H9 (cell line): Measurements from ENCODE around the gene CCDC12. TPM values are rescaled to one million over a fixed set of nuclear protein-coding genes. Genes with fewer than 3 reads are reported as not detected.

Source experiments
- DNase-seq: peaks from one replicate; pipeline ENCODE4 v3.0.0-alpha.2; 2017
- H2AFZ ChIP-seq: one replicate; pipeline ENCODE4 v1.6.1; 2013; ENCODE audit warnings: mild to moderate bottlenecking, low read length, control low read depth, moderate library complexity
- H2AK5ac ChIP-seq: 2 replicates; pipeline ENCODE4 v1.6.1; 2013; ENCODE audit warnings: low read length, control low read depth, mixed read lengths; ENCODE audit not compliant: insufficient read length
- H2BK120ac ChIP-seq: one replicate; pipeline ENCODE4 v1.6.1; 2013; ENCODE audit warnings: low read depth, mild to moderate bottlenecking, low read length, control low read depth, inconsistent platforms; ENCODE audit not compliant: poor library complexity, severe bottlenecking
- H2BK12ac ChIP-seq: 2 replicates; pipeline ENCODE4 v1.6.1; 2013; ENCODE audit warnings: low read length, control low read depth, mixed read lengths, low read depth; ENCODE audit not compliant: insufficient read length
- H2BK15ac ChIP-seq: 2 replicates; pipeline ENCODE4 v1.6.1; 2013; ENCODE audit warnings: low read depth, low read length, control low read depth
- H2BK20ac ChIP-seq: one replicate; pipeline ENCODE4 v1.6.1; 2013; ENCODE audit warnings: low read depth, mild to moderate bottlenecking, low read length, control low read depth, inconsistent platforms; ENCODE audit not compliant: poor library complexity, severe bottlenecking
- H2BK5ac ChIP-seq: 2 replicates; pipeline ENCODE4 v1.6.1; 2013; ENCODE audit warnings: low read length, control low read depth, mixed read lengths; ENCODE audit not compliant: insufficient read length
- H3K14ac ChIP-seq: 2 replicates; pipeline ENCODE4 v1.6.1; 2013; ENCODE audit warnings: low read length, control low read depth; ENCODE audit not compliant: insufficient read depth
- H3K18ac ChIP-seq: 2 replicates; pipeline ENCODE4 v1.6.1; 2013; ENCODE audit warnings: low read depth, mild to moderate bottlenecking, mixed read lengths, low read length, control low read depth; ENCODE audit not compliant: insufficient read length
- H3K23ac ChIP-seq: 2 replicates; pipeline ENCODE4 v1.6.1; 2013; ENCODE audit warnings: low read length, control low read depth, mixed read lengths, low read depth; ENCODE audit not compliant: insufficient read length
- H3K23me2 ChIP-seq: 2 replicates; pipeline ENCODE4 v1.6.1; 2013; ENCODE audit warnings: low read depth, mild to moderate bottlenecking, mixed read lengths, low read length, control low read depth; ENCODE audit not compliant: insufficient read length, poor library complexity, severe bottlenecking
- H3K27ac ChIP-seq: 2 replicates; pipeline ENCODE4 v1.5.1; 2013; ENCODE audit warnings: low read length, control low read depth, mixed read lengths, low read depth; ENCODE audit not compliant: insufficient read length
- H3K27me3 ChIP-seq: 2 replicates; pipeline ENCODE4 v1.6.1; 2013; ENCODE audit warnings: low read length, control low read depth, inconsistent platforms; ENCODE audit not compliant: insufficient read depth
- H3K4ac ChIP-seq: 2 replicates; pipeline ENCODE4 v1.6.1; 2013; ENCODE audit warnings: low read depth, mild to moderate bottlenecking, control low read depth, inconsistent platforms, low read length, moderate library complexity
- H3K4me1 ChIP-seq: 2 replicates; pipeline ENCODE4 v1.6.1; 2013; ENCODE audit warnings: low read length, control low read depth, inconsistent platforms; ENCODE audit not compliant: insufficient read depth
- H3K4me2 ChIP-seq: 2 replicates; pipeline ENCODE4 v1.6.1; 2013; ENCODE audit warnings: low read length, control low read depth, mixed read lengths; ENCODE audit not compliant: insufficient read length, insufficient read depth
- H3K56ac ChIP-seq: 2 replicates; pipeline ENCODE4 v1.6.1; 2013; ENCODE audit warnings: low read depth, mild to moderate bottlenecking, mixed read lengths, low read length, control low read depth; ENCODE audit not compliant: insufficient read length
- H3K79me1 ChIP-seq: 2 replicates; pipeline ENCODE4 v1.6.1; 2013; ENCODE audit warnings: low read depth, mild to moderate bottlenecking, moderate library complexity, low read length, control low read depth, inconsistent platforms; ENCODE audit not compliant: insufficient read depth, poor library complexity, severe bottlenecking
- H3K79me2 ChIP-seq: 2 replicates; pipeline ENCODE4 v1.6.1; 2013; ENCODE audit warnings: low read length, control low read depth, inconsistent platforms; ENCODE audit not compliant: insufficient read depth
- H3K9ac ChIP-seq: 2 replicates; pipeline ENCODE4 v1.6.1; 2013; ENCODE audit warnings: low read length, control low read depth, mixed read lengths; ENCODE audit not compliant: insufficient read length; ENCODE audit errors: extremely low read depth
- H3K9me3 ChIP-seq: one replicate; pipeline ENCODE4 v1.6.1; 2013; ENCODE audit warnings: low read depth, low read length, inconsistent platforms; ENCODE audit not compliant: control insufficient read depth
- H3T11ph ChIP-seq: one replicate; pipeline ENCODE4 v1.6.1; 2013; ENCODE audit warnings: mild to moderate bottlenecking, low read length, control low read depth, inconsistent platforms
- H4K20me1 ChIP-seq: one replicate; pipeline ENCODE4 v1.6.1; 2013; ENCODE audit not compliant: control insufficient read depth, insufficient read length, insufficient read depth
- H4K5ac ChIP-seq: 2 replicates; pipeline ENCODE4 v1.6.1; 2013; ENCODE audit warnings: low read depth, mild to moderate bottlenecking, mixed read lengths, low read length, control low read depth; ENCODE audit not compliant: insufficient read length
- H4K8ac ChIP-seq: replicated peaks from 2 replicates; pipeline ENCODE4 v1.6.1; 2013; ENCODE audit warnings: low read length, control low read depth, mixed read lengths, low read depth; ENCODE audit not compliant: insufficient read length
- H4K91ac ChIP-seq: 2 replicates; pipeline ENCODE4 v1.6.1; 2013; ENCODE audit warnings: low read depth, mild to moderate bottlenecking, moderate library complexity, mixed read lengths, low read length, control low read depth; ENCODE audit not compliant: insufficient read length
- H3K27ac Mint-ChIP-seq, 3 experiments: 2 replicates in 2 of 3; 3 replicates in 1 of 3; pipeline ENCODE4 v1.8.0; 2020 to 2021; ENCODE audit warnings: mixed read lengths in 3 of 3, mild to moderate bottlenecking in 1 of 3, moderate library complexity in 1 of 3
- H3K27me3 Mint-ChIP-seq: 2 replicates; pipeline ENCODE4 v1.8.0; 2021; ENCODE audit warnings: low read depth, mild to moderate bottlenecking, moderate library complexity, mixed read lengths
- H3K36me3 Mint-ChIP-seq, 3 experiments: 2 replicates in 2 of 3; 3 replicates in 1 of 3; pipeline ENCODE4 v1.8.0; 2020 to 2021; ENCODE audit warnings: low read depth in 3 of 3, mixed read lengths in 3 of 3; ENCODE audit not compliant: insufficient read depth in 1 of 3
- H3K4me1 Mint-ChIP-seq, 2 experiments: 2 replicates each; pipeline ENCODE4 v1.8.0; 2020; ENCODE audit warnings: mixed read lengths in 2 of 2
- H3K4me3 Mint-ChIP-seq, 2 experiments: 2 replicates in 1 of 2; 3 replicates in 1 of 2; pipeline ENCODE4 v1.8.0; 2020 to 2021; ENCODE audit warnings: mild to moderate bottlenecking in 2 of 2, mixed read lengths in 2 of 2, moderate library complexity in 1 of 2
- H3K9me3 Mint-ChIP-seq, 2 experiments: 2 replicates in 1 of 2; 3 replicates in 1 of 2; pipeline ENCODE4 v1.8.0; 2020; ENCODE audit warnings: mild to moderate bottlenecking in 2 of 2, mixed read lengths in 2 of 2, moderate library complexity in 1 of 2
- WGBS: extraction: QIAGEN DNeasy Blood & Tissue Kit; methylation state at CpG from one replicate; pipeline ENCODE4 v1.1.7; 2013; ENCODE audit warnings: missing lambda C conversion rate, low lambda C conversion rate, mixed read lengths; ENCODE audit not compliant: insufficient read length; ENCODE audit errors: extremely low coverage; 5-methylcytosine and 5-hydroxymethylcytosine counted together
- total RNA-seq: library from RNA; stranded (reverse); gene quantifications from 2 replicates; pipeline ENCODE4 v1.2.1, GENCODE V29; 2021
- TF ChIP-seq, protein P1 (sequence below): fragments of 200-600 bp; sonication (generic); conservative IDR thresholded peaks from 3 replicates; pipeline ENCODE4 v1.8.0; 2021; ENCODE audit warnings: antibody characterized with exemption, mild to moderate bottlenecking

CCDC12 gene
- total RNA-seq, 1 experiment from 2014 or later, result 54.0 TPM

DNA sequence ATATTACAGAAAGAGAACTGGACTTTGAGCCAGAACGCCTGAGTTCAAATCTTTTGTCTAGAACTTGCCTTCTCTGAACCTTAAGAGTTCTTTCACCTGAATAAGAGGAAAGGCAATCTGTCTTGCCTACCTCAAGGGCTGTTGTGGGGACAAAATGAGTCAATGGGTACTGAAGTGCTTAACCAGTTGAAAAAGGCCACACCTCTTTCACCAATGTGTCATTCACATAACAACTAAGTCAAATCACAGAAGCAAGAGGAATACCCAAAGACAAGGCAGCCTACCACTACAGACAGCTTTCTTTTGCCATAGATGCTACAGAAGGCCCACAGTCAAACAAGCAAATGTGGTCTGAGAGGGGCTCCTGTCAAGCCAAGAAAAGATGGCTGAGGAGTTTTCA lies 42.7 kb upstream of the CCDC12 start:
- Histone ChIP-seq H3K23ac (no peak overlapping the region), H3K79me1 (no peaks in the 10 kb centered on the region), H2BK120ac (no peak overlapping the region), H4K91ac (no peak overlapping the region), H3K9me3 (no peaks in the 10 kb centered on the region), H3K18ac (no peak overlapping the region), H2BK12ac (no peak overlapping the region), H3K79me2 (no peaks in the 10 kb centered on the region), H3K4me2 (no peak overlapping the region), H4K5ac (no peak overlapping the region), H3K27ac (no peak overlapping the region), H4K8ac (no peak overlapping the region), H3K23me2 (no peaks in the 10 kb centered on the region), H3K4ac (no peak overlapping the region), H3K4me1 (no peaks in the 10 kb centered on the region), H2BK15ac (no peak overlapping the region), H3K14ac (no peak overlapping the region), H4K20me1 (peaks cover 2% of the 10 kb centered on the region), H2BK20ac (no peak overlapping the region), H2AK5ac (no peak overlapping the region), H3K9ac (no peak overlapping the region), H3T11ph (no peak overlapping the region), H2BK5ac (no peak overlapping the region), H2AFZ (no peak overlapping the region), H3K27me3 (no peaks in the 10 kb centered on the region), H3K56ac (no peak overlapping the region)
- H3K9me3 Mint-ChIP-seq, result no peaks in the 10 kb centered on the region
- H3K27ac Mint-ChIP-seq, result no peak overlapping the region
- peaks cover 12 to 13% of the 10 kb centered on the region in 2 experiments for H3K4me1 Mint-ChIP-seq
- H3K27me3 Mint-ChIP-seq, result no peaks in the 10 kb centered on the region
- TF ChIP-seq, protein P1, sequence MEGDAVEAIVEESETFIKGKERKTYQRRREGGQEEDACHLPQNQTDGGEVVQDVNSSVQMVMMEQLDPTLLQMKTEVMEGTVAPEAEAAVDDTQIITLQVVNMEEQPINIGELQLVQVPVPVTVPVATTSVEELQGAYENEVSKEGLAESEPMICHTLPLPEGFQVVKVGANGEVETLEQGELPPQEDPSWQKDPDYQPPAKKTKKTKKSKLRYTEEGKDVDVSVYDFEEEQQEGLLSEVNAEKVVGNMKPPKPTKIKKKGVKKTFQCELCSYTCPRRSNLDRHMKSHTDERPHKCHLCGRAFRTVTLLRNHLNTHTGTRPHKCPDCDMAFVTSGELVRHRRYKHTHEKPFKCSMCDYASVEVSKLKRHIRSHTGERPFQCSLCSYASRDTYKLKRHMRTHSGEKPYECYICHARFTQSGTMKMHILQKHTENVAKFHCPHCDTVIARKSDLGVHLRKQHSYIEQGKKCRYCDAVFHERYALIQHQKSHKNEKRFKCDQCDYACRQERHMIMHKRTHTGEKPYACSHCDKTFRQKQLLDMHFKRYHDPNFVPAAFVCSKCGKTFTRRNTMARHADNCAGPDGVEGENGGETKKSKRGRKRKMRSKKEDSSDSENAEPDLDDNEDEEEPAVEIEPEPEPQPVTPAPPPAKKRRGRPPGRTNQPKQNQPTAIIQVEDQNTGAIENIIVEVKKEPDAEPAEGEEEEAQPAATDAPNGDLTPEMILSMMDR, result no peak
- DNase-seq, result no peak
- H3K4me3 Mint-ChIP-seq, result no peak overlapping the region
- WGBS, result no CpG with 5 or more reads among the region's 1 CpG
- peaks cover 5 to 40% (median 36%) of the 10 kb centered on the region in 3 experiments; a peak in 6 of 7 replicates for H3K36me3 Mint-ChIP-seq
